Lung (tissue), 12 donors: ENCODE measurements around the gene KNDC1. TPM values are rescaled to one million over a fixed set of nuclear protein-coding genes. Genes with fewer than 3 reads are reported as not detected.

Experiments
- ATAC-seq: fragments of 200-7000 bp; cut with Tn5 transposase; one replicate; pipeline ENCODE4 v1.9.1; 2020; ENCODE audit warnings: moderate number of reproducible peaks; ENCODE audit not compliant: insufficient read depth, low FRiP score
- DNase-seq, 3 donors: peaks; one replicate each; pipeline ENCODE4 v3.0.0-alpha.2; 2013 to 2017
- H3K27ac ChIP-seq, 2 donors: one replicate each; pipeline ENCODE4 v1.5.1; 2013; ENCODE audit warnings: mild to moderate bottlenecking in 2 of 2, moderate library complexity in 2 of 2, control low read depth in 1 of 2, inconsistent platforms in 1 of 2, low read depth in 1 of 2, low read length in 1 of 2
- H3K27me3 ChIP-seq, 3 donors: one replicate each; pipeline ENCODE4 v1.5.1; 2013; ENCODE audit warnings: low read length in 2 of 3; ENCODE audit not compliant: control insufficient read depth in 3 of 3, insufficient read depth in 3 of 3
- H3K36me3 ChIP-seq, 4 donors: one replicate each; pipeline ENCODE4 v1.5.1; 2013; ENCODE audit warnings: low read length in 4 of 4, mild to moderate bottlenecking in 1 of 4, moderate library complexity in 1 of 4; ENCODE audit not compliant: control insufficient read depth in 4 of 4, insufficient read depth in 4 of 4
- H3K4me1 ChIP-seq, 5 donors: one replicate each; pipeline ENCODE4 v1.5.1; 2013; ENCODE audit warnings: low read length in 5 of 5, mild to moderate bottlenecking in 2 of 5, moderate library complexity in 1 of 5; ENCODE audit not compliant: control insufficient read depth in 5 of 5, insufficient read depth in 5 of 5
- H3K4me3 ChIP-seq: one replicate; pipeline ENCODE4 v1.5.1; 2013; ENCODE audit warnings: mild to moderate bottlenecking, control low read depth, moderate library complexity
- H3K9ac ChIP-seq, 2 donors: one replicate each; pipeline ENCODE4 v1.5.1; 2013; ENCODE audit warnings: low read length in 2 of 2, control low read depth in 1 of 2; ENCODE audit not compliant: insufficient read depth in 1 of 2
- H3K9me3 ChIP-seq, 4 donors: one replicate each; pipeline ENCODE4 v1.5.1; 2013; ENCODE audit warnings: low read length in 3 of 4, mild to moderate bottlenecking in 1 of 4, moderate library complexity in 1 of 4; ENCODE audit not compliant: control insufficient read depth in 4 of 4, insufficient read depth in 3 of 4
- WGBS, 2 donors: extraction: QIAGEN DNeasy Blood & Tissue Kit; methylation state at CpG; one replicate each; pipeline ENCODE4 v1.1.7; 2013; 5-methylcytosine and 5-hydroxymethylcytosine counted together
- polyA plus RNA-seq, 2 donors: library from polyadenylated mRNA; stranded (reverse); fragments of 200-250 nt; gene quantifications; one replicate each; pipeline ENCODE4 v1.2.1, GENCODE V29; 2013
- total RNA-seq, 2 donors: library from RNA; depleted of rRNA in 1 of 2; stranded (reverse); fragments of >200 nt in 1 of 2; gene quantifications; one replicate each; pipeline ENCODE4 v1.2.1, GENCODE V29; 2014 to 2021
- TF ChIP-seq, protein P1 (sequence below): IDR thresholded peaks from 2 replicates; pipeline ENCODE4 v1.5.1; 2012; ENCODE audit warnings: mild to moderate bottlenecking; ENCODE audit errors: control extremely low read depth, extremely low read depth
- donor health status: control.
- donor health status: control.
- donor health status: Bipolar disorder and iron deficiency.
- donor health status: healthy.
- donor health status: DM: yes; HTN: yes; CAD: no.

KNDC1 gene
- total and polyA plus RNA-seq, 4 donors = 3.2 to 21.0 (median 6.7) TPM

DNA sequence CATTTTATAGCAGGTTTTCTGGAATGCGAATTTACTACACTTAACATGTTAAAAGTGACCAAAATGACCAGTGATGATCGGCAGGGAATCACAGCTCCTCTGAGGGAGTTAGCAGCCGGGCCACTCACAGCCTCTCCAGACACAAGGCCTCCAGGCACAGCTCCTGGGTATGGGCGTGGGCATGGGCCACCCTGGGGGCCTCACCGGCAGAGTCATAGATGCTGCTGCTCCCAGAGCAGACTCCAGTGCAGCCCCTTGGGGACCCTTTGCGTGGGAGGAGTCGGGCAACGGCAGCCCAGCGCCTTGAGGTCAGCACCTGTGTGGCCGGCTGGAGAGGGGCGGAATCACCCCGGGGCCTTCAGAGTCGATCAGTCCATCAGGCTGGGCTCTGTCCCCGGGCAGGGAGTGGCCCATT lies 8.6 kb downstream of the KNDC1 start:
- Histone ChIP-seq H3K9ac (no peak overlapping the region), H3K9me3 (peaks cover 0 to 3% (median 0%) of the 10 kb centered on the region in 4 donors), H3K4me1 (peaks cover 0 to 11% (median 3%) of the 10 kb centered on the region in 5 donors), H3K27me3 (no peaks in the 10 kb centered on the region), H3K36me3 (no peaks in the 10 kb centered on the region), H3K4me3 (no peak overlapping the region), H3K27ac (no peak overlapping the region)
- TF ChIP-seq, protein P1, sequence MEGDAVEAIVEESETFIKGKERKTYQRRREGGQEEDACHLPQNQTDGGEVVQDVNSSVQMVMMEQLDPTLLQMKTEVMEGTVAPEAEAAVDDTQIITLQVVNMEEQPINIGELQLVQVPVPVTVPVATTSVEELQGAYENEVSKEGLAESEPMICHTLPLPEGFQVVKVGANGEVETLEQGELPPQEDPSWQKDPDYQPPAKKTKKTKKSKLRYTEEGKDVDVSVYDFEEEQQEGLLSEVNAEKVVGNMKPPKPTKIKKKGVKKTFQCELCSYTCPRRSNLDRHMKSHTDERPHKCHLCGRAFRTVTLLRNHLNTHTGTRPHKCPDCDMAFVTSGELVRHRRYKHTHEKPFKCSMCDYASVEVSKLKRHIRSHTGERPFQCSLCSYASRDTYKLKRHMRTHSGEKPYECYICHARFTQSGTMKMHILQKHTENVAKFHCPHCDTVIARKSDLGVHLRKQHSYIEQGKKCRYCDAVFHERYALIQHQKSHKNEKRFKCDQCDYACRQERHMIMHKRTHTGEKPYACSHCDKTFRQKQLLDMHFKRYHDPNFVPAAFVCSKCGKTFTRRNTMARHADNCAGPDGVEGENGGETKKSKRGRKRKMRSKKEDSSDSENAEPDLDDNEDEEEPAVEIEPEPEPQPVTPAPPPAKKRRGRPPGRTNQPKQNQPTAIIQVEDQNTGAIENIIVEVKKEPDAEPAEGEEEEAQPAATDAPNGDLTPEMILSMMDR = no peak
- ATAC-seq (no peak), DNase-seq (no peak)
- WGBS, 2 donors = 83 to 91% methylated on average over 14 of the region's 14 CpGs

DNA sequence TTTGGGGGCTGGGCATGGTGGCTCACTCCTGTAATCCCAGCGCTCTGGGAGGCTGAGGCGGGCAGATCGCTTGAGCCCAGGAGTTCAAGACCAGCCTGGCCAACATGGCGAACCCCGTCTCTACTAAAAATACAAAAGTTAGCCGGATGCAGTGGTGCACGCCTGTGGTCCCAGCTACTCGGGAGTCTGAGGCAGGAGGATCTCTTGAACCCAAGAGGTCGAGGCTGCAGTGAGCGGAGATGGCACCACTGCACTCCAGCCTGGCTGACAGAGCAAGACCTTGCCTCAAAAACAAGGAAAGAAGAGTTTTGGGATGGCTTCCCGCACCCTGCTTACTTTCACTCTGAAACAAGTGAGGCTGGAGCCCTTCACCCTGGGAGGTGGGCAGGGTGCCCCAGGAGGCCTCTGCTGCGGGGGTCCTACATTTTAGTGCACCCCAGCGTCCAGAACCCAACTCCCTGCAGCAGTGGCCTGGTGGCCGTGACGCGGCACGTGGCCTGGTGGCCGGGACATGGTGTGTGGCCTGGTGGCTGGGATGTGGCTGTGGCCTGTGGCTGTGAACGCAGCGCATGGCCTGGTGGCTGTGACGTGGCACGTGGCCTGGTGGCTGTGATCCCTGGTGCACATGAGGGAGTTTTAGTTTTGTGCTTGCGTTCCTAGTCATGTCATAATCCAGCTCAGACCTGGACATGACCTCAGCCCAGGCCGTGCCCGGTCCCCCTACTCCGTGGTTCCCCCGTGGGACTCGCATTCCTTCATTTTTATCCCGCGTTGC lies 9.3 kb downstream of the KNDC1 start:
- H3K9me3 ChIP-seq = peaks cover 0 to 3% (median 0%) of the 10 kb centered on the region in 4 donors
- H3K4me3 ChIP-seq = no peak overlapping the region
- H3K27ac ChIP-seq = no peak overlapping the region
- no peaks in the 10 kb centered on the region for H3K36me3 ChIP-seq
- peaks cover 0 to 11% (median 0%) of the 10 kb centered on the region in 5 donors for H3K4me1 ChIP-seq
- WGBS, 2 donors = 94 to 96% methylated on average over 30 of the region's 30 CpGs
- TF ChIP-seq, protein P1 = no peak
- no peaks in the 10 kb centered on the region for H3K27me3 ChIP-seq
- H3K9ac ChIP-seq = no peak overlapping the region
- DNase-seq = no peak
- ATAC-seq = no peak

DNA sequence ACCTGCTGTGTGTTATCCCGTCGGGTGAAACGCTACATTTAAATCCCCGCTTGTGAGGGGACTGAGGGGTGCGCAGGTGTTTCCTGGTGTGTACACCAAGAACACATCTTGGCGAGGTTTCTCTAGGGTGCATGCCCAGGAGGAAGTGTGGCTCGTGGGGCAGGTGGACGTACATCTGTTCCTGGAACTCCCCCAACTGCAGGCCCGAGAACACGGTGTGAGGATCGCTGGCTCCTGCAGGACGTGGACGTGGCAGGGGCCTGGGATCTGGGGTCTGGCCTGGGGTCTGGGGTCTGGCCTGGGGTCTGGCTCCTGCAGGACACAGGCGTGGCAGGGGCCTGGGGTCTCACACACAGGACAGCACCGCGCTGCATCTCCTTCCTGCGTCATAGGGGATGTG lies 10.1 kb downstream of the KNDC1 start:
- no peak for DNase-seq
- Histone ChIP-seq H3K4me3 (no peak overlapping the region), H3K27ac (no peak overlapping the region), H3K27me3 (no peaks in the 10 kb centered on the region), H3K4me1 (peaks cover 0 to 11% (median 0%) of the 10 kb centered on the region in 5 donors), H3K9me3 (peaks cover 0 to 3% (median 0%) of the 10 kb centered on the region in 4 donors), H3K36me3 (no peaks in the 10 kb centered on the region), H3K9ac (no peak overlapping the region)
- 68 to 82% methylated on average over 17 of the region's 17 CpGs for WGBS, 2 donors
- TF ChIP-seq, protein P1 = no peak
- no peak for ATAC-seq
